HL-60/S4 (cell line): ENCODE measurements around the gene VSIG10L2.

Source experiments
- in situ Hi-C: fragments of 300-500 bp; cut with MboI; formaldehyde crosslinking; loops from 2 replicates; pipeline ENCODE4 v1.14.3; 2022; ENCODE audit warnings: low sequenced_read_pairs

VSIG10L2 gene

DNA sequence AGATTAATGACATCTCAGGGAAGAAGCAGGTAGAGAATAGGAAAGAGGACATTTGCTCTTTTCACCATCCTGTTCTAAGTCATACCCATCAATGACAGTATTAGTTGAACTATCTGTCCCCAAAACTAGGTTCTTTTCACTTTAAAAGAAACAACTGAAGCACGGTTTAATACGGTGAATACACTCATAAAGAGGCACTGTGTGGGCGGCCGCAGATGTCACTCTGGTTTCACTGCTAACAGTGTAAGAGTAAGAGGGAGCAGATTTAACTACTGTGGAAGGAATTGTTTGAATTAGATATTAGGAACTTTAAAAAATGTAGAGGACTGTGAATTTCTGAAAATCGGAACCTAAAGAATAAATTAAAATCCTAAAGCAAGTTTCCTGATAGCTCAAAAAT is 49.5 kb downstream of the VSIG10L2 start:
- in situ Hi-C loops, result no loop called here

- in situ Hi-C loops, result no loop called here
Observed at GRCh38 chr11:125998267-125998666, 52.4 kb downstream of the VSIG10L2 start.

GRCh38 chr11:125999234-125999880 is 53.5 kb downstream of the VSIG10L2 start:
- in situ Hi-C loops, result no loop called here

- in situ Hi-C loops, result no loop called here
Observed at GRCh38 chr11:126002181-126002580, 56.3 kb downstream of the VSIG10L2 start.
